GM21529 (cell line): Measurements from ENCODE around the gene SLC17A6.

Experiments used
- ATAC-seq: cut with Tn5 transposase; IDR thresholded peaks from one replicate; pipeline ENCODE4 v1.9.1; 2021; ENCODE audit not compliant: unreplicated experiment

Gene SLC17A6

GRCh38 chr11:22389526-22390282 lies 51.5 kb downstream of the SLC17A6 start:
- no peak for ATAC-seq

- no peak for ATAC-seq
Measured at GRCh38 chr11:22390283-22390655, 52.1 kb downstream of the SLC17A6 start.

- no peak for ATAC-seq
Measured at GRCh38 chr11:22392561-22392960, 54.4 kb downstream of the SLC17A6 start.

- ATAC-seq, result no peak
Measured at GRCh38 chr11:22405377-22405776, 67.2 kb downstream of the SLC17A6 start.

- ATAC-seq, result no peak
Measured at GRCh38 chr11:22407267-22407666, 69.1 kb downstream of the SLC17A6 start.

GRCh38 chr11:22407921-22408320 lies 69.7 kb downstream of the SLC17A6 start:
- no peak for ATAC-seq

- no peak for ATAC-seq
Measured at GRCh38 chr11:22415476-22415875, 77.3 kb downstream of the SLC17A6 start.

- no peak for ATAC-seq
Measured at GRCh38 chr11:22416462-22416861, 78.3 kb downstream of the SLC17A6 start.

GRCh38 chr11:22426915-22427314 lies 88.7 kb downstream of the SLC17A6 start:
- ATAC-seq, result no peak
